Ascending aorta (tissue), 2 donors: Measurements from ENCODE around the gene BEND6. TPM values are rescaled to one million over a fixed set of nuclear protein-coding genes. Genes with fewer than 3 reads are reported as not detected.

ENCODE experiments used
- DNase-seq, 2 donors: peaks; one replicate each; pipeline ENCODE4 v3.0.0-alpha.2; 2019; ENCODE audit warnings: low spot score in 2 of 2
- H3K27ac ChIP-seq, 2 donors: fragments of 200-600 bp; sonication (generic); one replicate each; pipeline ENCODE4 v1.5.1; 2016 to 2017; ENCODE audit warnings: mild to moderate bottlenecking in 1 of 2
- H3K27me3 ChIP-seq: fragments of 200-600 bp; sonication (generic); one replicate; pipeline ENCODE4 v1.5.1; 2017
- H3K36me3 ChIP-seq, 2 donors: fragments of 200-600 bp; sonication (generic); one replicate each; pipeline ENCODE4 v1.5.1; 2016
- H3K4me1 ChIP-seq, 2 donors: fragments of 200-600 bp; sonication (generic); one replicate each; pipeline ENCODE4 v1.5.1; 2016 to 2017; ENCODE audit warnings: mild to moderate bottlenecking in 1 of 2
- H3K4me3 ChIP-seq, 2 donors: fragments of 200-600 bp; sonication (generic); one replicate each; pipeline ENCODE4 v1.5.1; 2016 to 2017; ENCODE audit warnings: mild to moderate bottlenecking in 1 of 2
- H3K9me3 ChIP-seq, 2 donors: fragments of 200-600 bp; sonication (generic); one replicate each; pipeline ENCODE4 v1.5.1; 2016
- intact Hi-C: fragments of 100-400 bp; cut with DNase I; formaldehyde crosslinking; loops from one replicate; pipeline ENCODE4 v1.15.1; 2023
- total RNA-seq: library from RNA; depleted of rRNA; stranded (reverse); fragments of >200 nt; gene quantifications from one replicate; pipeline ENCODE4 v1.1.0, GENCODE V29; 2016
- TF ChIP-seq, protein P1 (sequence below), 3 experiments: fragments of 200-600 bp in 2 of 3; fragments of 450-650 bp in 1 of 3; sonication (generic) in 2 of 3; IDR thresholded peaks; one replicate each; pipeline ENCODE4 v1.5.1; 2016 to 2019; ENCODE audit warnings: antibody characterized with exemption in 3 of 3, mild to moderate bottlenecking in 1 of 3, moderate library complexity in 1 of 3

Gene BEND6
- total RNA-seq, 1 donor from 2014 or later, result 1.3 TPM

DNA sequence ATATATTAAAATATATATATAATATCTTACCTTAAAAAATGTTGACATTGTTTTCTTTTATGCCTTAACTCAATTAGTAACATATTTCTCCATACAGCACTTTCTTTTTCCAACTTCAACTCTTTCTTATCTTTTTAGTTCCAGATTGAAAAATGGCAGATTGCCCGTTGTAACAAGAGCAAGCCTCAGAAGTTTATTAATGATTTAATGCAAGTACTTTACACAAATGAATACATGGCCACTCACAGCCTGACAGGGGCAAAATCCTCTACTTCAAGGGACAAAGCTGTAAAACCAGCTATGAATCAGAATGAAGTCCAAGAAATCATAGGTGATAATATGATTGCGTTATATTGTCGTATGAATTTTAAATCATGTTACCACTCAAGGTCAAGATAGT, 62.2 kb downstream of the BEND6 start:
- Histone ChIP-seq H3K27ac (no peak overlapping the region), H3K36me3 (no peaks in the 10 kb centered on the region), H3K4me1 (no peaks in the 10 kb centered on the region), H3K4me3 (no peak overlapping the region), H3K9me3 (no peaks in the 10 kb centered on the region), H3K27me3 (no peaks in the 10 kb centered on the region)
- DNase-seq, result no peak
- TF ChIP-seq, protein P1, sequence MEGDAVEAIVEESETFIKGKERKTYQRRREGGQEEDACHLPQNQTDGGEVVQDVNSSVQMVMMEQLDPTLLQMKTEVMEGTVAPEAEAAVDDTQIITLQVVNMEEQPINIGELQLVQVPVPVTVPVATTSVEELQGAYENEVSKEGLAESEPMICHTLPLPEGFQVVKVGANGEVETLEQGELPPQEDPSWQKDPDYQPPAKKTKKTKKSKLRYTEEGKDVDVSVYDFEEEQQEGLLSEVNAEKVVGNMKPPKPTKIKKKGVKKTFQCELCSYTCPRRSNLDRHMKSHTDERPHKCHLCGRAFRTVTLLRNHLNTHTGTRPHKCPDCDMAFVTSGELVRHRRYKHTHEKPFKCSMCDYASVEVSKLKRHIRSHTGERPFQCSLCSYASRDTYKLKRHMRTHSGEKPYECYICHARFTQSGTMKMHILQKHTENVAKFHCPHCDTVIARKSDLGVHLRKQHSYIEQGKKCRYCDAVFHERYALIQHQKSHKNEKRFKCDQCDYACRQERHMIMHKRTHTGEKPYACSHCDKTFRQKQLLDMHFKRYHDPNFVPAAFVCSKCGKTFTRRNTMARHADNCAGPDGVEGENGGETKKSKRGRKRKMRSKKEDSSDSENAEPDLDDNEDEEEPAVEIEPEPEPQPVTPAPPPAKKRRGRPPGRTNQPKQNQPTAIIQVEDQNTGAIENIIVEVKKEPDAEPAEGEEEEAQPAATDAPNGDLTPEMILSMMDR (IDR thresholded peaks at IDR 0.05), result no peak
- intact Hi-C loops, result no loop called here

DNA sequence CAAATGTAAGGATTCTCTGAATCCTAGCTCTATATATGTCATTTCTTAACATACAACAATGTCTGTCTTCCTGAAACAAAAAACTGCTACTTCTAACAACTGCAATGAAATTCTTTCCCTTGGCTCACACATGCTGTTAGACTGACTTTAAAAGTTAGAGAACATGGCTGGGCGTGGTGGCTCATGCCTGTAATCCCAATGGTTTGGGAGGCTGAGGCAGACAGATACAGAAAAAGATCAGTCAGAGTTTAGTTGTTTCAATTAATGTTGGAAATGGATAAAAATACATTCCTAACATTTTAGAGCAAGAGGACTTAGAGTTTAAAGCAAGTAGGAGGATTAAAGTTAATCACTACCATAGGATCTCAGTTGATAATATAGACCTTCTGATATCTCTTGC, 62.9 kb downstream of the BEND6 start:
- no peaks in the 10 kb centered on the region for H3K4me1 ChIP-seq
- no peaks in the 10 kb centered on the region for H3K36me3 ChIP-seq
- H3K9me3 ChIP-seq, result no peaks in the 10 kb centered on the region
- TF ChIP-seq, protein P1 (IDR thresholded peaks at IDR 0.05), result no peak
- H3K4me3 ChIP-seq, result no peak overlapping the region
- no peak overlapping the region for H3K27ac ChIP-seq
- no peaks in the 10 kb centered on the region for H3K27me3 ChIP-seq
- DNase-seq, result no peak
- intact Hi-C loops, result loop anchor here (1.0 kb wide), 1 partner anchor 116 kb away; no protein-coding TSS in a partner anchor

DNA sequence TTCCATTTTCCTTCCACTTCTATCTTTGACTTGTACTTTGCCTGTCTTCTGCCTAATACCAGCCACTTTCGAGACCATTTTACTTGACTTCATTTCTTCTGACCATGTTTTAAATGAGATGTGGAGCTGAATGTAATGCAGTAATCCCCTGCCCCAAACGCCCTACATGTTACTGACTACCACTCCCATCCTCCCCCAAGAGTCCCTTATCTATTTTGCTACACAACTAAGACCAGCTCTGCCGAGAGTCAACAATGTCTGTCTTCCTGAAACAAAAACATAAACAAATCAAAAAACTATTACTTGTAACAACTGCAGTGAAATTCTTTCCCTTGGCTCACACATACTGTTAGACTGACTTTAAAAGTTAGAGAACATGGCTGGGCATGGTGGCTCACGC, 64.5 kb downstream of the BEND6 start:
- Histone ChIP-seq H3K27ac (no peak overlapping the region), H3K4me3 (no peak overlapping the region), H3K9me3 (no peaks in the 10 kb centered on the region), H3K27me3 (no peaks in the 10 kb centered on the region), H3K4me1 (no peaks in the 10 kb centered on the region), H3K36me3 (no peaks in the 10 kb centered on the region)
- TF ChIP-seq, protein P1 (IDR thresholded peaks at IDR 0.05), result no peak
- no peak for DNase-seq
- intact Hi-C loops, result no loop called here

DNA sequence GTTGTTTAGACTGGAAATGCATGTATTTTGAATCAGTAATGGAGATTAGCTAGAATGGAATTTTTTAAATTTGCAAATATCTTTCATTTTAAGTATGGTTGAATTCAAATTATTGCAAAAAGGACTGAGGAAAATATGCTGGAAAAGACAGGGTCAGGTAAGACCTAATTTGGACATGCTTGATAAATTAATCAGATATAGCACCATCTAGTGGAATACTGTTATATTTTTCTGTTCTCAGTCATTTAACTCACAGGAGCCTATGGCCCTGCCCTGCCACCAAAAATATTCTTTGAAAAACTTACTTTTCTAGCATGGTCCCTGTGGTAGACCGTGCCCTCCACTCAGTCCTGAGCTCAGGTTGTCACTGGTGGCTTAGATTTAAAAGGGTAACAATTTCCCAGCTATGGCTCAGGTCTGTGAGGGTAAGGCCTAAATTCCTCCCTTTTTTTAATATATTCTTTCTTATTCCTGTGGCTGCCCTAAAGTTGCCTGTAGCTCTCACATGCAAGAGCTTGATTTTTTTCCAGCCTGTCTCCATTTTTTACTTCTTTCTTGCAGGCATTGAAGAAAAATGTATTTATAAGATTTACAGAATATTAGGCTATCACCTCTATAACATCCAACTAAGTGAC, 66.3 kb downstream of the BEND6 start:
- Histone ChIP-seq H3K27ac (no peak overlapping the region), H3K9me3 (peaks cover 0 to 12% of the 10 kb centered on the region in 2 donors), H3K4me1 (no peaks in the 10 kb centered on the region), H3K36me3 (no peaks in the 10 kb centered on the region), H3K27me3 (no peaks in the 10 kb centered on the region), H3K4me3 (no peak overlapping the region)
- TF ChIP-seq, protein P1 (IDR thresholded peaks at IDR 0.05), result peak; percentile 41 to 67 (median 62)
- DNase-seq, result no peak
- intact Hi-C loops, result loop anchor here (5.0 kb wide), 2 partner anchors 64 to 301 kb away; partner anchors contain the start of gene BEND6

DNA sequence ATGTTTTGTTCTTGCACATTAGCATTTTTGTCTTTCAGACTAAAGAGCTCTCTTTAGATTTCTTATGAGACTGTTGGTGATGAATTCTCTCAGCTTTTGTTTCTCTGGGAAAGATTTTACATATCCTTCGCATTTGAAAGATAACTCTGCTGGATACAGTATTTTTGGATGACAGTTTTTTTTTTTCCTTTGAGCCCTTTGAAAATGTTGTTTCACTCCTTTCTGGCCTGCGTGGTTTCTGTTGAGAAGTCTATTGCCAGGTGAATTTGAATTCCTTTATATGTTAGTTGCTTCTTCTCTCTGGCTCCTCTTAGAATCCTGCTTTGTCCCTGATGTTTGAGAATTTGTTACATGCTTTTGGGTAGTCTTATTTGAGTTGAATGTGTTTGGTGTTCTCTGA, 69.4 kb downstream of the BEND6 start:
- DNase-seq, result no peak
- Histone ChIP-seq H3K4me3 (no peak overlapping the region), H3K27ac (no peak overlapping the region), H3K4me1 (no peaks in the 10 kb centered on the region), H3K27me3 (no peaks in the 10 kb centered on the region), H3K36me3 (no peaks in the 10 kb centered on the region), H3K9me3 (peaks cover 0 to 12% of the 10 kb centered on the region in 2 donors)
- TF ChIP-seq, protein P1 (IDR thresholded peaks at IDR 0.05), result no peak
- intact Hi-C loops, result loop anchor here (5.0 kb wide), 2 partner anchors 67 to 298 kb away; partner anchors contain the start of gene BEND6
